AG04450 (cell line): ENCODE data around the gene PCAT7. TPM values are rescaled to one million over a fixed set of nuclear protein-coding genes. Genes with fewer than 3 reads are reported as not detected.
"Not testable (repeated sequence)": the region's sequence is repeated elsewhere in the genome, so short reads cannot be mapped to it uniquely, and the experiment has no call there.

Experiments
- CTCF ChIA-PET: fragments of 300-600, 350-600 bp; formaldehyde crosslinking; extraction: SDS; loops from one replicate; lab custom pipeline; 2022; ENCODE audit warnings: antibody characterized with exemption, inconsistent platforms; lab: Charles Lee
- POLR2A ChIA-PET: fragments of 350-600 bp; formaldehyde crosslinking; extraction: SDS; loops from one replicate; lab custom pipeline; 2021; ENCODE audit warnings: antibody characterized with exemption, inconsistent platforms; lab: Yijun Ruan, JAX
- DNase-seq: peaks from one replicate; pipeline ENCODE4 v3.0.0-alpha.2; 2011; ENCODE audit warnings: low read depth, low spot score
- H3K27ac ChIP-seq: one replicate; pipeline ENCODE4 v1.5.1; 2012; ENCODE audit warnings: low read depth, low read length, control low read depth
- H3K27me3 ChIP-seq: one replicate; pipeline ENCODE4 v1.6.0; 2012; ENCODE audit warnings: low read length; ENCODE audit not compliant: control insufficient read depth, insufficient read depth
- H3K4me3 ChIP-seq: 2 replicates; pipeline ENCODE4 v1.5.1; 2011; ENCODE audit warnings: mild to moderate bottlenecking, low read depth, low read length, control low read depth
- H3K9me3 ChIP-seq: 2 replicates; pipeline ENCODE4 v1.5.1; 2012; ENCODE audit warnings: low read length; ENCODE audit not compliant: control insufficient read depth, insufficient read depth
- CTCF ChIP-seq: IDR thresholded peaks from 2 replicates; pipeline ENCODE4 v1.5.1; 2011; ENCODE audit warnings: low read depth, low read length, control low read depth, inconsistent platforms
- polyA plus RNA-seq: library from polyadenylated mRNA; depleted of rRNA; stranded (reverse); fragments of >200 nt; gene quantifications from 2 replicates; pipeline ENCODE4 v1.2.3, GENCODE V29; 2011

Gene PCAT7
- polyA plus RNA-seq, 1 experiment = not detected

- no peaks in the 10 kb centered on the region for H3K9me3 ChIP-seq
- TF ChIP-seq CTCF = no peak
- POLR2A ChIA-PET = no interaction called here
Measured at GRCh38 chr9:94528886-94529285, 26.0 kb upstream of the PCAT7 start.

GRCh38 chr9:94533155-94533554, 21.7 kb upstream of the PCAT7 start:
- Histone ChIP-seq H3K9me3 (no peaks in the 10 kb centered on the region), H3K27me3 (no peaks in the 10 kb centered on the region), H3K4me3 (no peak overlapping the region), H3K27ac (no peak overlapping the region)
- no peak for TF ChIP-seq CTCF
- CTCF ChIA-PET = no interaction called here
- POLR2A ChIA-PET = no interaction called here
- no peak for DNase-seq

More at GRCh38 chr9:94528886-94529285, 26.0 kb upstream of the PCAT7 start:
- CTCF ChIA-PET = no interaction called here
- peaks cover 2% of the 10 kb centered on the region for H3K27me3 ChIP-seq
- no peak overlapping the region for H3K4me3 ChIP-seq
- no peak for DNase-seq
- no peak overlapping the region for H3K27ac ChIP-seq

DNA sequence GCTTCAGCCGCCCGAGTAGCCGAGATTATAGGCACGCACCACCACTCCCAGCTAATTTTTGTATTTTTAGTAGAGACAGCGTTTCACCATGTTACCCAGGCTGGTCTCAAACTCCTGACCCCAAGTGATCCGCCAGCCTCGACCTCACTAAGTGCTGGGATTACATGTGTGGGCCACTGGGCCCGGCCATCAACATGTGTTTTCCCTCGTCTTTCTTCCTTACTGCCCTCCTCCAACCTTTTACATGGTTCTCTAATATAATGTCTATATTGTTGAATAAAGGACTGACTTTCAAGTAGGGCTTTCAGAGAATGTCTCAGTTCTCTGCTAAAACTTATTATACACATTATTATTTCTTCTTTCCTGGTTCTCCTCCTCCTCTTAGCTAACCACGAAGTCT, 21.3 kb upstream of the PCAT7 start:
- Histone ChIP-seq H3K27me3 (no peaks in the 10 kb centered on the region), H3K4me3 (no peak overlapping the region), H3K27ac (no peak overlapping the region), H3K9me3 (no peaks in the 10 kb centered on the region)
- DNase-seq = no peak
- no peak for TF ChIP-seq CTCF
- POLR2A ChIA-PET = no interaction called here
- CTCF ChIA-PET = no interaction called here

- ChIA-PET CTCF (no interaction called here), POLR2A (no interaction called here)
- no peak for TF ChIP-seq CTCF
- Histone ChIP-seq H3K4me3 (no peak overlapping the region), H3K9me3 (no peaks in the 10 kb centered on the region), H3K27ac (no peak overlapping the region), H3K27me3 (no peaks in the 10 kb centered on the region)
- DNase-seq = no peak
Measured at GRCh38 chr9:94534901-94535300, 20.0 kb upstream of the PCAT7 start.

DNA sequence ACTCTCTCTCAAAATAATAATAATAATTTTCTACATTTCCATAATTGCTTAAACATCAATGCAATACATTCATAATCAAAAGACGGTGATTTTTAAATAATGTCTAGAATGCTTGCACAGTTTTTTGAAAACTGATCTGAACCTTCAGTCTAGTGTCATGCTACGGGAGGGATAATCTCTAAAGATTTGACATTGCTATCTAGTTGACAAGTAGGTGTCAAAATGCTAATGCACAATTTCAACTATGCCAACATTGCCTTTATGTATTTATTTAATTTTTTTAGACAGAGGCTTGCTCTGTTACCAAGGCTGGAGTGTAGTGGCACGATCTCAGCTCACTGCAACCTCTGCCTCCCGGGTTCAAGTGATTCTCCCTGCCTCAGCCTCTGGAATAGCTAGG, 16.0 kb upstream of the PCAT7 start:
- H3K9me3 ChIP-seq = no peaks in the 10 kb centered on the region
- no peaks in the 10 kb centered on the region for H3K27me3 ChIP-seq
- no peak for DNase-seq
- TF ChIP-seq CTCF = no peak
- no peak overlapping the region for H3K27ac ChIP-seq
- POLR2A ChIA-PET = no interaction called here
- H3K4me3 ChIP-seq = no peak overlapping the region
- CTCF ChIA-PET = no interaction called here

- H3K9me3 ChIP-seq, DNase-seq, CTCF ChIA-PET, H3K27ac ChIP-seq, POLR2A ChIA-PET, H3K27me3 ChIP-seq, H3K4me3 ChIP-seq: not testable (repeated sequence)
Measured at GRCh38 chr9:94544335-94544734, 10.5 kb upstream of the PCAT7 start.
